Activated T-cell treated with anti-CD3 and anti-CD28 coated beads, Interleukin-2, amount 50 U/mL, for 72 hours (primary cell): ENCODE data around the gene B4GAT1. TPM values are rescaled to one million over a fixed set of nuclear protein-coding genes. Genes with fewer than 3 reads are reported as not detected.
A peak's percentile ranks its signal among the peaks of the same experiment; 100 is the strongest.
"Not testable (repeated sequence)": the region's sequence is repeated elsewhere in the genome, so short reads cannot be mapped to it uniquely, and the experiment has no call there.

Source experiments
- ATAC-seq, 2 donors: fragments of 150-1000 bp; cut with Tn5 transposase; replicated peaks in 1 of 2; 2 replicates each; pipeline ENCODE4 v1.10.0; 2021; ENCODE audit warnings: moderate library complexity in 2 of 2, mild to moderate bottlenecking in 1 of 2
- DNase-seq, 2 donors: peaks; one replicate each; pipeline ENCODE4 v3.0.0; 2021 to 2022; ENCODE audit warnings: mixed read lengths in 1 of 2
- H3K27ac Mint-ChIP-seq: one replicate; pipeline ENCODE4 v1.8.0; 2022; ENCODE audit warnings: mild to moderate bottlenecking, moderate library complexity, mixed read lengths
- H3K27me3 Mint-ChIP-seq: one replicate; pipeline ENCODE4 v1.8.0; 2022; ENCODE audit warnings: low read depth, mixed read lengths
- H3K36me3 Mint-ChIP-seq, 2 donors: one replicate each; pipeline ENCODE4 v1.8.0; 2022; ENCODE audit warnings: mixed read lengths in 2 of 2, mild to moderate bottlenecking in 1 of 2; ENCODE audit not compliant: insufficient read depth in 2 of 2
- H3K4me1 Mint-ChIP-seq: one replicate; pipeline ENCODE4 v1.8.0; 2022; ENCODE audit warnings: low read depth, mixed read lengths
- H3K4me3 Mint-ChIP-seq, 2 donors: one replicate each; pipeline ENCODE4 v1.8.0; 2022; ENCODE audit warnings: mild to moderate bottlenecking in 2 of 2, mixed read lengths in 2 of 2, moderate library complexity in 2 of 2
- H3K9me3 Mint-ChIP-seq, 2 donors: one replicate each; pipeline ENCODE4 v1.8.0; 2022; ENCODE audit warnings: mixed read lengths in 2 of 2
- total RNA-seq, 2 donors: library from RNA; stranded (reverse); gene quantifications; one replicate each; pipeline ENCODE4 v1.2.3, GENCODE V29; 2022

B4GAT1 gene
- total RNA-seq, 2 donors from 2014 or later, result 6.3 to 8.3 TPM

- Mint-ChIP-seq H3K36me3 (no peaks in the 10 kb centered on the region), H3K4me1 (peaks cover 35% of the 10 kb centered on the region), H3K4me3 (peak overlapping the region; percentile 89 to 92), H3K27ac (peak overlapping the region; percentile 84), H3K9me3 (no peaks in the 10 kb centered on the region), H3K27me3 (no peaks in the 10 kb centered on the region)
- ATAC-seq (peak; percentile 73 to 74), DNase-seq (peak; percentile 98)
Observed at GRCh38 chr11:66311965-66312548, 35.4 kb downstream of the B4GAT1 start.

GRCh38 chr11:66311470-66311964 is 35.9 kb downstream of the B4GAT1 start:
- H3K9me3 Mint-ChIP-seq, result no peaks in the 10 kb centered on the region
- H3K27ac Mint-ChIP-seq, result peak overlapping the region; percentile 84
- H3K4me1 Mint-ChIP-seq, result peaks cover 34% of the 10 kb centered on the region

GRCh38 chr11:66310803-66311440 is 36.5 kb downstream of the B4GAT1 start:
- DNase-seq, H3K36me3 Mint-ChIP-seq, ATAC-seq, H3K27ac Mint-ChIP-seq, H3K27me3 Mint-ChIP-seq, H3K9me3 Mint-ChIP-seq: not testable (repeated sequence)
- Mint-ChIP-seq H3K4me1 (peaks cover 30% of the 10 kb centered on the region), H3K4me3 (peak overlapping the region; percentile 5 to 8)

More at GRCh38 chr11:66311470-66311964, 35.9 kb downstream of the B4GAT1 start:
- Mint-ChIP-seq H3K27me3 (no peaks in the 10 kb centered on the region), H3K36me3 (no peaks in the 10 kb centered on the region), H3K4me3 (peak overlapping the region; percentile 89 to 92)
- no peak for DNase-seq
- no peak for ATAC-seq

- H3K4me3 Mint-ChIP-seq, result no peak overlapping the region
- DNase-seq, result no peak
- ATAC-seq, result no peak
- H3K9me3 Mint-ChIP-seq, result no peaks in the 10 kb centered on the region
- H3K4me1 Mint-ChIP-seq, result peaks cover 24% of the 10 kb centered on the region
- no peaks in the 10 kb centered on the region for H3K36me3 Mint-ChIP-seq
- H3K27ac Mint-ChIP-seq, result no peak overlapping the region
- no peaks in the 10 kb centered on the region for H3K27me3 Mint-ChIP-seq
Observed at GRCh38 chr11:66310324-66310723, 37.1 kb downstream of the B4GAT1 start.

GRCh38 chr11:66309475-66309874 is 38.0 kb downstream of the B4GAT1 start:
- no peaks in the 10 kb centered on the region for H3K36me3 Mint-ChIP-seq
- ATAC-seq (no peak), DNase-seq (no peak)
- peaks cover 17% of the 10 kb centered on the region for H3K4me1 Mint-ChIP-seq
- no peak overlapping the region for H3K4me3 Mint-ChIP-seq
- no peaks in the 10 kb centered on the region for H3K9me3 Mint-ChIP-seq
- no peaks in the 10 kb centered on the region for H3K27me3 Mint-ChIP-seq
- H3K27ac Mint-ChIP-seq, result no peak overlapping the region

GRCh38 chr11:66302656-66303055 is 44.8 kb downstream of the B4GAT1 start:
- Mint-ChIP-seq H3K9me3 (no peaks in the 10 kb centered on the region), H3K27me3 (no peaks in the 10 kb centered on the region), H3K4me3 (no peak overlapping the region), H3K36me3 (no peaks in the 10 kb centered on the region), H3K4me1 (no peaks in the 10 kb centered on the region), H3K27ac (no peak overlapping the region)
- ATAC-seq, result no peak
- no peak for DNase-seq

GRCh38 chr11:66299186-66299585 is 48.2 kb downstream of the B4GAT1 start:
- H3K4me3 Mint-ChIP-seq, result no peak overlapping the region
- ATAC-seq (no peak), DNase-seq (no peak)
- no peaks in the 10 kb centered on the region for H3K4me1 Mint-ChIP-seq
- H3K27ac Mint-ChIP-seq, result no peak overlapping the region
- H3K36me3 Mint-ChIP-seq, result no peaks in the 10 kb centered on the region
- H3K27me3 Mint-ChIP-seq, result no peaks in the 10 kb centered on the region
- H3K9me3 Mint-ChIP-seq, result no peaks in the 10 kb centered on the region

GRCh38 chr11:66297610-66298009 is 49.8 kb downstream of the B4GAT1 start:
- Mint-ChIP-seq H3K9me3 (no peaks in the 10 kb centered on the region), H3K4me1 (peaks cover 4% of the 10 kb centered on the region), H3K4me3 (no peak overlapping the region), H3K27ac (no peak overlapping the region), H3K36me3 (no peaks in the 10 kb centered on the region), H3K27me3 (peaks cover 13% of the 10 kb centered on the region)
- no peak for ATAC-seq
- DNase-seq, result no peak

Other genes starting within 250 kb of the B4GAT1 start
- gene KLC2, start 89.9 kb downstream of the B4GAT1 start, total RNA-seq, result 10 to 100 TPM; 51.9 to 54.8 TPM
- 100 to 1,000 TPM; 127 to 139 TPM for gene RAB1B, start 79.0 kb downstream of the B4GAT1 start, total RNA-seq
- 1 to 10 TPM; 1.2 to 3.5 TPM for gene CNIH2, start 69.5 kb downstream of the B4GAT1 start, total RNA-seq
- 10 to 100 TPM; 42.9 to 50.8 TPM for gene YIF1A, start 58.5 kb downstream of the B4GAT1 start, total RNA-seq
- under 1 TPM in 1 of 2 donors, not detected in 1; 0.10 TPM for gene TMEM151A, start 55.7 kb downstream of the B4GAT1 start, total RNA-seq
- 1 to 10 TPM; 3.0 to 3.9 TPM for gene CD248, start 30.6 kb downstream of the B4GAT1 start, total RNA-seq
- gene RIN1, start 11.2 kb downstream of the B4GAT1 start, total RNA-seq, result 1 to 10 TPM; 1.8 to 2.8 TPM
- gene BRMS1, start 2.5 kb downstream of the B4GAT1 start, total RNA-seq, result 10 to 100 TPM; 41.4 to 46.4 TPM
- 1 to 10 TPM; 3.3 to 3.6 TPM for gene SLC29A2, start 24.1 kb upstream of the B4GAT1 start, total RNA-seq
- gene NPAS4, start 73.4 kb upstream of the B4GAT1 start, total RNA-seq, result not detected
- gene MRPL11, start 91.2 kb upstream of the B4GAT1 start, total RNA-seq, result 10 to 100 TPM; 57.4 to 66.6 TPM
- gene PELI3, start 119.3 kb upstream of the B4GAT1 start, total RNA-seq, result 1 to 10 TPM; 6.2 to 6.6 TPM
- gene DPP3, start 132.8 kb upstream of the B4GAT1 start, total RNA-seq, result 10 to 100 TPM; 48.3 to 56.9 TPM
- 10 to 100 TPM; 18.1 to 18.8 TPM for gene BBS1, start 163.0 kb upstream of the B4GAT1 start, total RNA-seq
- 10 to 100 TPM; 19.8 to 22.0 TPM for gene ZDHHC24, start 198.4 kb upstream of the B4GAT1 start, total RNA-seq
- gene ACTN3, start 199.3 kb upstream of the B4GAT1 start, total RNA-seq, result under 1 TPM in 1 of 2 donors, not detected in 1; 0.32 TPM
- gene CTSF, start 221.0 kb upstream of the B4GAT1 start, total RNA-seq, result 1 to 10 TPM; 6.3 to 6.8 TPM
- under 1 TPM; 0.10 to 0.21 TPM for gene CCDC87, start 245.4 kb upstream of the B4GAT1 start, total RNA-seq
- gene CCS, start 245.6 kb upstream of the B4GAT1 start, total RNA-seq, result 10 to 100 TPM; 35.1 to 38.5 TPM